Umbilical cord (tissue), 2 donors: ENCODE data around the gene PLCXD3. TPM values are rescaled to one million over a fixed set of nuclear protein-coding genes. Genes with fewer than 3 reads are reported as not detected.
A peak's percentile ranks its signal among the peaks of the same experiment; 100 is the strongest.
"Not testable (repeated sequence)": the region's sequence is repeated elsewhere in the genome, so short reads cannot be mapped to it uniquely, and the experiment has no call there.

Experiments
- DNase-seq: peaks from one replicate; pipeline ENCODE4 v3.0.0-alpha.2; 2015; ENCODE audit warnings: low spot score
- total RNA-seq: library from RNA; depleted of rRNA; stranded (reverse); fragments of >200 nt; gene quantifications from one replicate; pipeline ENCODE4 v1.2.3, GENCODE V29; 2014; ENCODE audit warnings: low replicate concordance; ENCODE audit not compliant: insufficient read depth

The PLCXD3 gene
- total RNA-seq, 1 donor from 2014 or later, result 5.3 TPM

GRCh38 chr5:41349846-41350245 is 160.6 kb downstream of the PLCXD3 start:
- DNase-seq, result no peak

GRCh38 chr5:41347569-41347968 is 162.8 kb downstream of the PLCXD3 start:
- DNase-seq, result no peak

GRCh38 chr5:41346609-41347008 is 163.8 kb downstream of the PLCXD3 start:
- no peak for DNase-seq

GRCh38 chr5:41345295-41345694 is 165.1 kb downstream of the PLCXD3 start:
- DNase-seq, result no peak

GRCh38 chr5:41339339-41339738 is 171.1 kb downstream of the PLCXD3 start:
- DNase-seq, result no peak

- no peak for DNase-seq
Measured at GRCh38 chr5:41338136-41338675, 172.2 kb downstream of the PLCXD3 start.

GRCh38 chr5:41337724-41338123 is 172.7 kb downstream of the PLCXD3 start:
- DNase-seq, result no peak

GRCh38 chr5:41337216-41337615 is 173.2 kb downstream of the PLCXD3 start:
- DNase-seq, result no peak

- DNase-seq, result no peak
Measured at GRCh38 chr5:41336471-41336870, 173.9 kb downstream of the PLCXD3 start.

GRCh38 chr5:41335596-41336181 is 174.7 kb downstream of the PLCXD3 start:
- DNase-seq, result no peak

- peak; percentile 3 for DNase-seq
Measured at GRCh38 chr5:41334758-41335157, 175.6 kb downstream of the PLCXD3 start.

- DNase-seq, result no peak
Measured at GRCh38 chr5:41334221-41334620, 176.2 kb downstream of the PLCXD3 start.

- no peak for DNase-seq
Measured at GRCh38 chr5:41325074-41325473, 185.3 kb downstream of the PLCXD3 start.

GRCh38 chr5:41322826-41323225 is 187.6 kb downstream of the PLCXD3 start:
- not testable (repeated sequence) for DNase-seq

GRCh38 chr5:41312478-41313060 is 197.8 kb downstream of the PLCXD3 start:
- DNase-seq, result no peak

- no peak for DNase-seq
Measured at GRCh38 chr5:41312066-41312465, 198.3 kb downstream of the PLCXD3 start.

GRCh38 chr5:41309275-41309674 is 201.1 kb downstream of the PLCXD3 start:
- DNase-seq, result no peak

- DNase-seq, result no peak
Measured at GRCh38 chr5:41306005-41306404, 204.4 kb downstream of the PLCXD3 start.

- DNase-seq, result no peak
Measured at GRCh38 chr5:41305056-41305455, 205.3 kb downstream of the PLCXD3 start.

- no peak for DNase-seq
Measured at GRCh38 chr5:41296066-41296465, 214.3 kb downstream of the PLCXD3 start.

- no peak for DNase-seq
Measured at GRCh38 chr5:41291323-41291722, 219.1 kb downstream of the PLCXD3 start.

GRCh38 chr5:41290810-41291209 is 219.6 kb downstream of the PLCXD3 start:
- no peak for DNase-seq

- no peak for DNase-seq
Measured at GRCh38 chr5:41289970-41290464, 220.4 kb downstream of the PLCXD3 start.
